K562 treated with DMSO at 1 percent for 4 hours (cell line): ENCODE results near the gene SLC44A3. TPM values are rescaled to one million over a fixed set of nuclear protein-coding genes. Genes with fewer than 3 reads are reported as not detected.

Experiments
- total RNA-seq: library from RNA; unstranded; fragments of 300-600 nt; gene quantifications from 2 replicates; pipeline ENCODE4 v1.2.3, GENCODE V29; 2022; ENCODE audit not compliant: insufficient read depth

Gene SLC44A3, protein sequence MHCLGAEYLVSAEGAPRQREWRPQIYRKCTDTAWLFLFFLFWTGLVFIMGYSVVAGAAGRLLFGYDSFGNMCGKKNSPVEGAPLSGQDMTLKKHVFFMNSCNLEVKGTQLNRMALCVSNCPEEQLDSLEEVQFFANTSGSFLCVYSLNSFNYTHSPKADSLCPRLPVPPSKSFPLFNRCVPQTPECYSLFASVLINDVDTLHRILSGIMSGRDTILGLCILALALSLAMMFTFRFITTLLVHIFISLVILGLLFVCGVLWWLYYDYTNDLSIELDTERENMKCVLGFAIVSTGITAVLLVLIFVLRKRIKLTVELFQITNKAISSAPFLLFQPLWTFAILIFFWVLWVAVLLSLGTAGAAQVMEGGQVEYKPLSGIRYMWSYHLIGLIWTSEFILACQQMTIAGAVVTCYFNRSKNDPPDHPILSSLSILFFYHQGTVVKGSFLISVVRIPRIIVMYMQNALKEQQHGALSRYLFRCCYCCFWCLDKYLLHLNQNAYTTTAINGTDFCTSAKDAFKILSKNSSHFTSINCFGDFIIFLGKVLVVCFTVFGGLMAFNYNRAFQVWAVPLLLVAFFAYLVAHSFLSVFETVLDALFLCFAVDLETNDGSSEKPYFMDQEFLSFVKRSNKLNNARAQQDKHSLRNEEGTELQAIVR
- not detected in 2 replicates for total RNA-seq

DNA sequence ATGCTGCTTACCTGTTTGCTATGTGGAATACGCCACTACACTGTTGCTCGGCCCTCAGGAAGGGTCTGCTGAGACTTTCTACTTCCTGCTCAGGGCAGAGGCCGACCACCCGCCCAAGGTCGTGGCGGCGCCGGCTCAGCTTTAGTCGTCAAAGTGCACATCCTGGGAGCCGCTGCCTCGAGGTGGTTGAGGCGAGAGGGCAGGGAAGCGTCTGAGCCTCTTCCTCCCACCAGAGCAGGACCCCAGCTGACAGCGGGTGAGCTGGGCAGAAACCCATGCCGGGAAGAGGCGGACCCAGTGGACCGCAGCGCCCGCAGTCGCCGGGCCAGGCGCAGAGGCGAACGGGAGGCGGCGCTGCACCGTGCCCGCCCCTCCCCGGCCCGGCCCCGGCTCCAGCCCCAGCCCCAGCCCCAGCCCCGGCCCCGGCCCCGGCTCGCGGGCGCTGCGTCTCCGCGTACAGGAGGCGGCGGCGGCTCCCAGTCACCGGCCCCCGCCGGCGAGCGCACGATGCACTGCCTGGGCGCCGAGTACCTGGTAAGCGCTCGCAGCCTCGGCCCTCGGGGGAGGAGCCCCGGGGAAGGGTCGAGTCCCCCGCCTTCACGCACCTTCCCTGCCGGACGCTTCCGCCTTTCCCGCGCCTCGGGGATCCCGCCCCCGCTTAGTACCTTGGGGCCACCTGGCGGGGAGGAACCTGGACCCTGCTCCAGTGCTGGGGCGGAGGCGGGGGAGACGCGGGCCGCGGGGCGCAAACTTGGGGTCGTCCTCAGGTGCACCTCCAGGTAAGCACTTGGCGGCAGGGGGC lies at the start of gene SLC44A3:
SLC44A3 (plus strand) TSS at position 413 of the 802 bp plus-strand sequence; CDS start at position 508, 95 bp downstream.

DNA sequence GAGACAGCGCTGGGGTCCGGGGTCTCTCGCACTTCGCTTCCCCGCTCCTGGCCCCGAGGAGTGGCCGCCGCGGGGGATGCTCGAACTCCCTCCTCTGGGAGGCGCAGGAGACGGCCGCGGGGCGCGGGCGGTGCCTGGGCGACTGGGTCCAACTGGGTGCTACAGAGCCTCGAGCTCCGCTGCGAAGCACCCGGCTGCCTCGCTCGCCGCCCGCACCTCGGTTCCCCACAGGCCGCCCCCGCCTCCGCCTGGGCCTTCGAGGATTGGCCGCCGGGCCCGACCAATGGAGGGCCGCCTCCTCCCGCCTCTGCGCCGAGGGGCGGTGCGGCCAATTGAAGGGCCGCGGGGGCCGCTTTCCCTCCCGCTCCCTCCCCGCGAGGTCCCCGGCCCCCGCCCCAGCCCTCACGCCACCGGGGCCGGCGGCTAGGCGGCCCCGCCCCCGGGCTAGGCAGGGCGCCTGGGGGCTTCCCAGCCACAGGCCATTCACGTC lies 106.8 kb downstream of the SLC44A3 start, which contains the start of gene CNN3:
CNN3 (minus strand) TSS at position 196 of the 490 bp plus-strand sequence. CDS start 216 bp downstream, outside the sequence.

Other genes with a start within 250 kb of the SLC44A3 start
- gene CNN3, start 106.8 kb downstream of the SLC44A3 start, total RNA-seq, result not detected in 2 replicates